Vagina (tissue), 2 donors: ENCODE measurements around the gene TMEM151B.

Experiments used
- CTCF ChIP-seq, 3 experiments: fragments of 450-650 bp in 2 of 3; fragments of 200-600 bp in 1 of 3; sonication (generic) in 1 of 3; IDR thresholded peaks; one replicate each; pipeline ENCODE4 v1.5.1; 2017 to 2019; ENCODE audit warnings: antibody characterized with exemption in 3 of 3, mild to moderate bottlenecking in 2 of 3, moderate library complexity in 2 of 3
- POLR2AphosphoS5 ChIP-seq, 2 donors: sonication (generic); formaldehyde crosslinking; IDR thresholded peaks; one replicate each; pipeline ENCODE4 v1.9.0; 2017; ENCODE audit warnings: antibody characterized with exemption in 2 of 2, mild to moderate bottlenecking in 2 of 2, low read depth in 1 of 2; ENCODE audit not compliant: insufficient read depth in 1 of 2

GRCh38 chr6:44272529-44272928 is 2.3 kb downstream of the TMEM151B start:
- TF ChIP-seq CTCF (IDR thresholded peaks at IDR 0.05) (no peak), POLR2AphosphoS5 (IDR thresholded peaks at IDR 0.05; ENCODE audit: insufficient read depth in 1 of 2, low read depth in 1 of 2) (no peak)
